ENCODE data around the gene LARGE1. TPM values are rescaled to one million over a fixed set of nuclear protein-coding genes. Genes with fewer than 3 reads are reported as not detected.

LARGE1 gene
- total RNA-seq, 1 experiment from 2014 or later: 1.3 TPM

DNA sequence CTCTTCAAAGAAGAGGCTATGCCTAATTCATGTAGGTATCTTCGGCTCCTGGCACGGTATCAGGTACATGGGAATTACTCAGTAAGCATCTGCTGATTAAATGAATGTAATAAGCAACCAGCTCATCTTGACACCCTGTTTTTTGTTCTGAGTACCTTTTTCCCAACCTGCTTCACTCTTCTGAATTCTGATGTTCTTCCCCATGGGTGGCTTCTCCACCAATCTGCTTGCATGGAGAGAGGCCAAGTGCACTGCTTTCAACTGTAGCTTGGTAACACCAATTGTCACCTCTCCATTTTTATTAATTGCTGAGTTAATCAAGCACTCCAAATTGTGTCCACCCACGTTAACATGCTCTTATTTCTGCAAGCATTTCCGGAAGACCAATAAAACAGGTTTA is 40.5 kb downstream of the LARGE1 start:
- H3K27ac ChIP-seq (ENCODE audit: low read length): no peak overlapping the region
- POLR2A ChIA-PET (ENCODE audit: unreplicated experiment): no interaction called here
- no peak for ATAC-seq

DNA sequence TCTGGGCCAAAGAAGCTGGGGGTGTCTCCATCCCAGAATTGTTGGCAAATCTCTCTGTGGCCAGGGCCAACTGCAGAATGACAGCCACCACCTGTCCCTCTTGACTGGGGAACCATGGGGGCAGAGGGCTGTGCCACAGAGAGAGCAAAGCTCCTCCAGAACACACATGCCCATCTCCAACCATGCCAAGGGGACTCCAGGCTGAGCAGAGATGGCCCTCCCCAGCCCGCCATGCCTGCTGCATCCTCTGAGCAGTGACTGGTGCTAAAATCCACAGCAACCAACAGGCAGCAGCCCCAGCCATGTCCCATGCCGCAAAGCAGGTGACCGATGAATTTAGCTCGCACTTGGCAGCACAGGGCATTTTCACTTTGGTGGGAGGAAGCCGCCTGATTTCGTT is 45.0 kb downstream of the LARGE1 start:
- ChIA-PET POLR2A (ENCODE audit: unreplicated experiment) (no interaction called here), CTCF (no interaction called here)
- ATAC-seq (no peak), DNase-seq (no peak)
- TF ChIP-seq, protein P1, sequence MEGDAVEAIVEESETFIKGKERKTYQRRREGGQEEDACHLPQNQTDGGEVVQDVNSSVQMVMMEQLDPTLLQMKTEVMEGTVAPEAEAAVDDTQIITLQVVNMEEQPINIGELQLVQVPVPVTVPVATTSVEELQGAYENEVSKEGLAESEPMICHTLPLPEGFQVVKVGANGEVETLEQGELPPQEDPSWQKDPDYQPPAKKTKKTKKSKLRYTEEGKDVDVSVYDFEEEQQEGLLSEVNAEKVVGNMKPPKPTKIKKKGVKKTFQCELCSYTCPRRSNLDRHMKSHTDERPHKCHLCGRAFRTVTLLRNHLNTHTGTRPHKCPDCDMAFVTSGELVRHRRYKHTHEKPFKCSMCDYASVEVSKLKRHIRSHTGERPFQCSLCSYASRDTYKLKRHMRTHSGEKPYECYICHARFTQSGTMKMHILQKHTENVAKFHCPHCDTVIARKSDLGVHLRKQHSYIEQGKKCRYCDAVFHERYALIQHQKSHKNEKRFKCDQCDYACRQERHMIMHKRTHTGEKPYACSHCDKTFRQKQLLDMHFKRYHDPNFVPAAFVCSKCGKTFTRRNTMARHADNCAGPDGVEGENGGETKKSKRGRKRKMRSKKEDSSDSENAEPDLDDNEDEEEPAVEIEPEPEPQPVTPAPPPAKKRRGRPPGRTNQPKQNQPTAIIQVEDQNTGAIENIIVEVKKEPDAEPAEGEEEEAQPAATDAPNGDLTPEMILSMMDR (conservative IDR thresholded peaks at IDR 0.05; ENCODE audit: low read depth, low read length): no peak
- TF ChIP-seq EZH2 (IDR thresholded peaks at IDR 0.05; ENCODE audit: low read length, unreplicated experiment) (no peak), EZH2phosphoT487 (IDR thresholded peaks at IDR 0.05; ENCODE audit: borderline replicate concordance, low read length) (no peak)
- Histone ChIP-seq H3F3A (ENCODE audit: low read length, unreplicated experiment) (no peaks in the 10 kb centered on the region), H2AFZ (ENCODE audit: low read length) (no peak overlapping the region), H3K4me3 (ENCODE audit: low read length) (no peak overlapping the region), H3K27me3 (ENCODE audit: low read length) (no peaks in the 10 kb centered on the region), H3K4me2 (ENCODE audit: low read length) (no peak overlapping the region), H3K27ac (ENCODE audit: low read length) (no peak overlapping the region), H3K4me1 (ENCODE audit: insufficient read depth, low read length) (no peaks in the 10 kb centered on the region), H3K9me2 (replicated peaks; ENCODE audit: low read length) (no peaks in the 10 kb centered on the region), H3K9me3 (ENCODE audit: low read length) (no peaks in the 10 kb centered on the region), H3K9ac (ENCODE audit: low read length) (no peak overlapping the region), H4K20me1 (ENCODE audit: low read length) (no peaks in the 10 kb centered on the region), H3K36me3 (ENCODE audit: low read depth, low read length) (no peaks in the 10 kb centered on the region), H3K79me2 (ENCODE audit: low read length) (no peaks in the 10 kb centered on the region)
- BruUV-seq (replicated peaks): no TSS peak
- intact Hi-C loops (cut with micrococcal nuclease): no loop called here

More for the DNA sequence above, 40.5 kb downstream of the LARGE1 start:
- H3F3A ChIP-seq (ENCODE audit: low read length, unreplicated experiment): no peaks in the 10 kb centered on the region
- no peak overlapping the region for H3K4me2 ChIP-seq (ENCODE audit: low read length)
- H3K4me1 ChIP-seq (ENCODE audit: insufficient read depth, low read length): no peaks in the 10 kb centered on the region; the same call in 1 of the 2 replicates
- H3K36me3 ChIP-seq (ENCODE audit: low read depth, low read length): no peaks in the 10 kb centered on the region
- no peaks in the 10 kb centered on the region for H3K9me3 ChIP-seq (ENCODE audit: low read length)
- H3K9me2 ChIP-seq (replicated peaks; ENCODE audit: low read length): no peaks in the 10 kb centered on the region
- H3K9ac ChIP-seq (ENCODE audit: low read length): no peak overlapping the region
- intact Hi-C loops (cut with micrococcal nuclease): no loop called here
- CTCF ChIA-PET: no interaction called here
- H3K27me3 ChIP-seq (ENCODE audit: low read length): no peaks in the 10 kb centered on the region
- H3K4me3 ChIP-seq (ENCODE audit: low read length): no peak overlapping the region
- no peaks in the 10 kb centered on the region for H3K79me2 ChIP-seq (ENCODE audit: low read length)
- TF ChIP-seq EZH2phosphoT487 (IDR thresholded peaks at IDR 0.05; ENCODE audit: borderline replicate concordance, low read length) (no peak), EZH2 (IDR thresholded peaks at IDR 0.05; ENCODE audit: low read length, unreplicated experiment) (no peak)
- TF ChIP-seq, protein P1 (conservative IDR thresholded peaks at IDR 0.05; ENCODE audit: low read depth, low read length): no peak
- no peaks in the 10 kb centered on the region for H4K20me1 ChIP-seq (ENCODE audit: low read length)
- no peak for DNase-seq
- H2AFZ ChIP-seq (ENCODE audit: low read length): no peak overlapping the region
- BruUV-seq (replicated peaks): no TSS peak

DNA sequence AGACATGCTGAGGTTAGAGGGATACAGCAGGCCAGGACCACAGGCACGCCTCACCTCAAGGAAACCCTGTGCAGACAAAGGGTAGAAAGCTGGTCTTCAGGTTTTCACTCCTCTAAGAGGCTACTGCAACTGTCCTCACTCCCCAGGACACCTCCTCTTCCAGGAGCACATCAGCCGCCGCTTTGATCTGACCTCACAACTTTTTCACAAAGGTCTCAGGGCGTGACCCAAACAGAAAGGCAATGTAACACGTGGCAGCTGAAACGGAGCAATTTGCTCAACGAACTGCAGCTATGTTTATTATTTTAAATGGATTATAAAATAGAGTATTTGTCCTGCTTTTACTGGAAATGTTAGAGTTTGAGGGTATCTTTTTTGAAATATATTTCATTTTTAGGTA is 46.1 kb downstream of the LARGE1 start:
- intact Hi-C loops (cut with micrococcal nuclease): no loop called here
- Histone ChIP-seq H3K27ac (ENCODE audit: low read length) (no peak overlapping the region), H3K9me2 (replicated peaks; ENCODE audit: low read length) (no peaks in the 10 kb centered on the region), H3K4me3 (ENCODE audit: low read length) (no peak overlapping the region), H3K9ac (ENCODE audit: low read length) (no peak overlapping the region), H4K20me1 (ENCODE audit: low read length) (no peaks in the 10 kb centered on the region), H2AFZ (ENCODE audit: low read length) (no peak overlapping the region), H3K27me3 (ENCODE audit: low read length) (no peaks in the 10 kb centered on the region), H3K4me1 (ENCODE audit: insufficient read depth, low read length) (no peaks in the 10 kb centered on the region), H3F3A (ENCODE audit: low read length, unreplicated experiment) (no peaks in the 10 kb centered on the region), H3K4me2 (ENCODE audit: low read length) (no peak overlapping the region), H3K9me3 (ENCODE audit: low read length) (no peaks in the 10 kb centered on the region), H3K36me3 (ENCODE audit: low read depth, low read length) (no peaks in the 10 kb centered on the region), H3K79me2 (ENCODE audit: low read length) (no peaks in the 10 kb centered on the region)
- ChIA-PET POLR2A (ENCODE audit: unreplicated experiment) (no interaction called here), CTCF (no interaction called here)
- no TSS peak for BruUV-seq (replicated peaks)
- no peak for ATAC-seq
- TF ChIP-seq EZH2phosphoT487 (IDR thresholded peaks at IDR 0.05; ENCODE audit: borderline replicate concordance, low read length): no peak
- TF ChIP-seq, protein P1 (conservative IDR thresholded peaks at IDR 0.05; ENCODE audit: low read depth, low read length): no peak
- TF ChIP-seq EZH2 (IDR thresholded peaks at IDR 0.05; ENCODE audit: low read length, unreplicated experiment): no peak
- no peak for DNase-seq
